Activated CD4-positive, alpha-beta T cell treated with anti-CD3 and anti-CD28 coated beads, Interleukin-2, amount 50 U/mL, for 1 hour (primary cell): ENCODE measurements around the gene KRT81.

Experiments
- DNase-seq: peaks from one replicate; pipeline ENCODE4 v3.0.0-alpha.2; 2020

KRT81 gene

DNA sequence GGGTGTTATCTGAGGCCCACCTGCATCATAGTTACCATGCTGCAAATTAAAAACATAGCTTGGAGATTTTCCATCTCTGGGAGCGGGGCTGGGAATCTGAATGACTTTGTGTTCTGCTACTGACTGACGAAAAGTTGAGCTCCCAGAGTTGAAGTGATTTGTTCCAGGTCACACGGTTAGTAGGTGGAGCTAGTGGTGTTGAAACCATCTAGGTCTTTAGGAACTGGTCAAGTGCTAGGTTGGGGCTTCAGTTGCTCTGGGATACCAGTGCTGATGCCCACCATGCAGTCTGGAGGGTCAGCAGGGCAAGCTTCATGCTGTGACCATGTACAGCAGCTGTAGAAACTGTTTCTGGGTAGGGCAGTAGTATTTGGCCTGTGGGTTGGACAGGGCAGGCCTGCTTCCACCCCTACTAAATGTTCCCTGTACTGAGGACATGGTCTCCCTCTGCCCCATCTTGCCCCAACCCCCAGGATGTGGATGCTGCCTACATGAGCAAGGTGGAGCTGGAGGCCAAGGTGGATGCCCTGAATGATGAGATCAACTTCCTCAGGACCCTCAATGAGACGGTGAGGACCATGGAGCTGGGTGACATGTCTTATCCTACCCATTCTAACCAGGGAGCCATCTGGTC, 53.0 kb downstream of the KRT81 start:
- DNase-seq: no peak

DNA sequence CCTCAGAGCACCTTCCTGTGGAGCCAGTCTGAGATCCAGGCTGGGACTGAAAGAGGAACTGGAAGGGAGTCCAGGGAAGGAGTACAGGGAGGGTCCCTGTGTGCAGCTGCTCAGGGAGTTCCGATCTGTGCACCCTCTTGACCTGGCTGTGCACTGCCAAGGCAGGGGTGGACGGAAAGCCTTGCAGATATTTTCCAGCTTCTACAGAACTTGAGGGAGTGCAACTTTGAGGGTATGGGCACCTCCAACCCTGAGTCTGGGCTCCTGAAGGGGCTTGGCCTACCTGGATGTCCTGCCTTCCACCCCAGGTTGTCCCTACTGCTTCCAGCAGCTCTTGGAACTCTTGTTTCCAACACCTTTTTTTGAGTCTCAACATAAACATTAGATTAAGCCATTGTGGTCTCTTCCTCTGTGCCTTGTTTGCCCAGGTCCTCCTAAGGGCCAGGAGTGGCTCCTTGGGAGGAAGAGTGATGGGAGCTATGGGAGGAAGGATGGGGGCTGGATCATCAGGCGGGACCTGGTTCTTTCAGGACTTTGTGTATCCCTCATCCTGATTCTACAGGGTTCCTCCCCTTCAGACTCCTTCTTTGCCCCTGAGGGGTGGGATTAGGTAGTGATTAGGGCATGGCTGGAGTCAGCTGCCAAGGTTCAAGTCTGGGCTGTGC, 54.8 kb downstream of the KRT81 start:
- no peak for DNase-seq
